D721Med (cell line): Measurements from ENCODE around the gene ADAM19.

Experiments used
- DNase-seq: peaks from one replicate; pipeline ENCODE4 v3.0.0; 2011; ENCODE audit warnings: low spot score; ENCODE audit not compliant: insufficient read length
- FAIRE-seq: peaks from 2 replicates; lab custom pipeline; 2011; peaks lifted over from hg19 to GRCh38; lab: Jason Lieb, UNC
- TF ChIP-seq, protein P1 (sequence below): IDR thresholded peaks from 2 replicates; pipeline ENCODE4 v1.5.1; 2012; ENCODE audit warnings: mild to moderate bottlenecking, control low read depth; ENCODE audit not compliant: insufficient read depth; ENCODE audit errors: missing control alignments

The ADAM19 gene

DNA sequence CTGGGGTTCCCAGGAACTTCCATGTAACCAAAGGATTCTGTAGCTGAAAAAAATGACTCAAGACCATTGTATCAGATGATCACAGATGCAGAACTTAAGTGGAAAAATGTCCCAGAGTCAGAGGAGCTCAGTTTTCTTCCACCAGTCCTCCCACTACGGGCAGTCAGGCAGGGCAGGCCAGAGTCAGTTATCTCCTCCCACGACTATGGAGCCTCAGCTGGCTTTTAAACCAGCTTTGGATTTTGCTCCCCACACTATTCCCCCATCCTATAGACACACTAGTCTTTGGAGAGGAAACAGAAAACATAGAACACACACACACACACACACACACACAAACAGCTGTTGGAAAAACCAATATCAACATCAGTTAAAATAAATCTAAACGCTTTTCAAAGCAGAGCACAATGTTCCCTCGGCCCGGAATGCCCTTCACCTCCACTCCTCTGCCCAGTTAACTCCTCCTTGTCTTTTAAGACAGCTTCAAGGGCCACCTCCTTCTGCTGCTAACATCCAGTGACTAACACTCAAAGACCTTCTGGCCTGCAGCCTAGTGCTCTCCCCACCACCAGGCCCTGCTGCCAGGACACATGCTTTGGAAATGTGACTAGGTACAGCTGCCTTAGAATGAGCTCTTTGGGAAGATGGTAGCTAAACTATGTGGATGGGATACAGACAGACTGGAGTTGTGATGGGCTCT, 58.8 kb downstream of the ADAM19 start:
- FAIRE-seq: no peak
- no peak for DNase-seq
- TF ChIP-seq, protein P1, sequence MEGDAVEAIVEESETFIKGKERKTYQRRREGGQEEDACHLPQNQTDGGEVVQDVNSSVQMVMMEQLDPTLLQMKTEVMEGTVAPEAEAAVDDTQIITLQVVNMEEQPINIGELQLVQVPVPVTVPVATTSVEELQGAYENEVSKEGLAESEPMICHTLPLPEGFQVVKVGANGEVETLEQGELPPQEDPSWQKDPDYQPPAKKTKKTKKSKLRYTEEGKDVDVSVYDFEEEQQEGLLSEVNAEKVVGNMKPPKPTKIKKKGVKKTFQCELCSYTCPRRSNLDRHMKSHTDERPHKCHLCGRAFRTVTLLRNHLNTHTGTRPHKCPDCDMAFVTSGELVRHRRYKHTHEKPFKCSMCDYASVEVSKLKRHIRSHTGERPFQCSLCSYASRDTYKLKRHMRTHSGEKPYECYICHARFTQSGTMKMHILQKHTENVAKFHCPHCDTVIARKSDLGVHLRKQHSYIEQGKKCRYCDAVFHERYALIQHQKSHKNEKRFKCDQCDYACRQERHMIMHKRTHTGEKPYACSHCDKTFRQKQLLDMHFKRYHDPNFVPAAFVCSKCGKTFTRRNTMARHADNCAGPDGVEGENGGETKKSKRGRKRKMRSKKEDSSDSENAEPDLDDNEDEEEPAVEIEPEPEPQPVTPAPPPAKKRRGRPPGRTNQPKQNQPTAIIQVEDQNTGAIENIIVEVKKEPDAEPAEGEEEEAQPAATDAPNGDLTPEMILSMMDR: no peak

DNA sequence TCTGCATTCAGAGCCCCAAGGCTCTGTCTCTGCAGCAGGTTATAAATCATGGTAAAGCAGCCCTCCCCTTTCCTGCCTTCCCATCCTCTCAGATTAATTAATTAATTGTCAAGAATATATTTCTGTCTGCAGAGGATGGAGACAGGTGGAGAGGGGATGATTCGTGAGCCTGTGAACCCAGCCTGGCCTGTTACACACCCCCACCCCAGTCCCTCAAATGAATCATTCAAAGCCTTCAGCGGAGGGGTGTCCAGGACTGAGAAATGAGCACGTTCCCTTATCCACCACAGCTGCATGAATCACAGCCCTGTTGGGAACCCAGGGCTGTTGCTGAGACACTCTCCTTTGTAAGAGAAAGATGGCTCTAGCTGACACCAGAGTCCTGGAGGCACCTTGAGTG, 59.6 kb downstream of the ADAM19 start:
- no peak for FAIRE-seq
- TF ChIP-seq, protein P1: no peak
- no peak for DNase-seq

DNA sequence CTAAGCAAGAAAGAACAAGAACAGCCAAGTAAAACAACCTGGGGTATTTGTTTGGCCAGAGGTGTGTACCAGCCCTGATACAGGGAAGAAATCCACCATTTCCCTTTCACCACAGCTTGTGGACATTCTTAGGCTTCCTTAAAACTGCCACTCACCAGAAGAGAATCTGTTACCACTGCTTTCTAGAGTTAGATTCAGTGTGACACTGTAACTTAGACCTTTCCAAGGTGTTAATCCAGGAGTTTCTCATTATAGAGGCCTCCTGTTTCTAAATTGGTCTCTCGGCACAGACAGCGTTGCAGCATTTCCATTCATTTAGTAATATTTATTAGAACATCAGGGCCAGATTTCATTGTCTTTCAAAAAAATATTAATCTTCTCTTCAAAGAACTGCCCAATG, 60.6 kb downstream of the ADAM19 start:
- DNase-seq: no peak
- TF ChIP-seq, protein P1: no peak
- FAIRE-seq: no peak

DNA sequence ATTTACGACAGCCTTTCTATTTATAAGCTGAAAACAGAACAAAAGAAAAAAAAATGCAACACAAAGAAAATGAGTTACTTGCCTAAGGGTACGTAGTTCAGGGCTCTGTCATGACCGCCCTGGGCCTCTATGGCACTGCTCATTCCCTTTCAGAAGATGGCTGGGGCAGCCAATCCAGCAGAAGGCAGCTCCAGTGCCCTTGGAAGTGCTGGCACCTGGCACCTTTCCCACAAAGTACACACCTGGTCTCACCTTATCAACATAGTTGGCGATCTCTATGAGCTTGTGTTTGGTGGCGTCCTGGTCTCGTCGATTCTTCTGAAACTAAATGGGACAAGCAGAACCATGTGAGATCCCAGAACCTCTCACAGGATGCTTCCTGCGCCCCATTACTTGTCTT, 62.4 kb downstream of the ADAM19 start:
- no peak for FAIRE-seq
- TF ChIP-seq, protein P1: no peak

DNA sequence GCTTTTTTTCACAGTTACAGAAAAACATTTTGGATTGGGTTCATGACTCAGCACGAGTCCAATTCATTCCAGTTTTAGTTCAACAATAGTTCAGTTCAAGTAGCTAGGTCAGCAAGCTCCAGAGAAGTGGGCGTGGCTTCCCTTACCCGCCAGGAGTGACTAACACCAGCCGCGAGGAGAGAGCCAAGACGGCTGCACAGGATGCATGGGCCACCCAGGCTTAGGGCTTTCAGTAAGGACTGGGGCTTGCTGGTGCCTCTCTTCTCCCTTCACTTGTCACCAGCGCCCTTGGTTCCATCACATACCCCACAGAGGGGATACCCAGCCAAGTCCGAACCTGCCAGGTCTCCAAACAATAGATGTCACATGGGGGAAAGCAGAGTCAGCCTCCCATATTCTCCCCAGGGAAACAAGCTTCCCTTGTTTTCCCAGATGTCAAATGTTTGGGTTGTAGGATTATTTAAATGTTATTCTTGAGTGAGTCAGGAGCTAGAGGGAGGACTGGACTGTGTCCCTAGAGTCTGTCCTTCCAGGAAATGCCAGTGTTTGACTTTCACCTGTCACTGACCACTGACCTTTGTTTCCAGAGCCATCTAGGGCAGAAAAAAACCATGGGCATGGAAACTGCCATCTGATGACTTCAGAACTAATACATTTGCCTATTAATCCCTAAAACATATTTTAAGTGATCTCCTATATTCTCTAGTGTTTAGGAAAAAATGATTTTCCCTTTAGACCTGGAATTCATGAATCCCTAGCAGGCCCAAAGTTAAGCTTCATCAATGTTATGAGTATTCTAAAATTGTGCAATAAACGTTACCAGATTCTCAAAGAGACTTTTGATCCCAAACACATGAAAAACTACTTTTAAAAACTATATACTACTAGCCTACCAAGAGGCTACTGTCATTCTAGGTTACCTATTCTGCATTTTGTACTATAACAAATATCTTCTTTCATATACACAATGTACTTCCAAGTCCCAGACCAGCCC, 63.6 kb downstream of the ADAM19 start:
- TF ChIP-seq, protein P1: no peak
- FAIRE-seq: no peak
- DNase-seq: no peak

More for the DNA sequence above, 62.4 kb downstream of the ADAM19 start:
- no peak for DNase-seq

DNA sequence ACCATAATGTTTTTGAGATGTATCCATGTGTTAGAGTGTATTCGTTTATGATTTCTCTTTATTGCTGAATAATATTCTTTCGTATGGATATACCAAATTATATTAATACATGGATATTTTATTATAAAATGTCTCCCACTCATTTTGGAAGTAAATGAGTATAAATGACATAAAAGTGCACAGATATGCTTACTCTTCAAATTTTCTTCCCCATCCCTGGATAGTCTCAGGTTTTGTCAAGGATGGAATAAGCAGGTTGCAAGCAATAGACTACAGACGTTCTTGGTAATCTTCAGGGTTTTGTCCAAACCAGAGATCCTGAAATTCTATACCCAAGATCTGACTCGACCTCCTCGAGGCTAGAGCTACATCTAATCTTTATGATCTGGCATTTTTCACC, 64.9 kb downstream of the ADAM19 start:
- no peak for FAIRE-seq
- DNase-seq: no peak
- TF ChIP-seq, protein P1: no peak
